ENCODE data around the gene PUS10.

DNA sequence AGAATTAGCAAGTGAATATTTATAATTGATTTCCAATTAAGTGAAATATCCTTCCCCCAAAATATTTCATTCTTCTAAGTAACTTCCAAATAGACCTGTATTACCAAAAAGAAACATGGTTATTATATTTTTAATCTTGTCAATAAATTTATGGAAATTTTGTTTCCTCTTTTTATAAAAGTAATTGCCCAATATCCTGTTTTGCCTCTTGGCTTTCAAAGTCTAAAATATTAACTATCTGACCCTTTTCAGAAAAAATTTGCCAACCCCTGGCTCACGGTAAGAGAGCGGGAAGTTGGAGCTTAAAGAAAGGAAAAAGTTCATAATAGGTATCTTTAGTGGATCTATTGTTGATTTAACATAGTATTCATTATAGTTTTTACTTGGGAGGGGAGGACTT is 27.2 kb upstream of the PUS10 start:
- TF ChIP-seq, protein P1, sequence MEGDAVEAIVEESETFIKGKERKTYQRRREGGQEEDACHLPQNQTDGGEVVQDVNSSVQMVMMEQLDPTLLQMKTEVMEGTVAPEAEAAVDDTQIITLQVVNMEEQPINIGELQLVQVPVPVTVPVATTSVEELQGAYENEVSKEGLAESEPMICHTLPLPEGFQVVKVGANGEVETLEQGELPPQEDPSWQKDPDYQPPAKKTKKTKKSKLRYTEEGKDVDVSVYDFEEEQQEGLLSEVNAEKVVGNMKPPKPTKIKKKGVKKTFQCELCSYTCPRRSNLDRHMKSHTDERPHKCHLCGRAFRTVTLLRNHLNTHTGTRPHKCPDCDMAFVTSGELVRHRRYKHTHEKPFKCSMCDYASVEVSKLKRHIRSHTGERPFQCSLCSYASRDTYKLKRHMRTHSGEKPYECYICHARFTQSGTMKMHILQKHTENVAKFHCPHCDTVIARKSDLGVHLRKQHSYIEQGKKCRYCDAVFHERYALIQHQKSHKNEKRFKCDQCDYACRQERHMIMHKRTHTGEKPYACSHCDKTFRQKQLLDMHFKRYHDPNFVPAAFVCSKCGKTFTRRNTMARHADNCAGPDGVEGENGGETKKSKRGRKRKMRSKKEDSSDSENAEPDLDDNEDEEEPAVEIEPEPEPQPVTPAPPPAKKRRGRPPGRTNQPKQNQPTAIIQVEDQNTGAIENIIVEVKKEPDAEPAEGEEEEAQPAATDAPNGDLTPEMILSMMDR (conservative IDR thresholded peaks at IDR 0.05; ENCODE audit: low read length) = no peak
- TF ChIP-seq EZH2phosphoT487 (IDR thresholded peaks at IDR 0.05; ENCODE audit: borderline replicate concordance, low read depth, low read length) = no peak
